SH-SY5Y (cell line): ENCODE data around the gene RPUSD4.

Experiments used
- GATA2 ChIP-seq: IDR thresholded peaks from 2 replicates; pipeline ENCODE4 v1.6.1; 2011; ENCODE audit warnings: mild to moderate bottlenecking, low read depth, low read length
- GATA3 ChIP-seq: IDR thresholded peaks from 2 replicates; pipeline ENCODE4 v1.6.1; 2011; ENCODE audit warnings: low read depth, mild to moderate bottlenecking, low read length, moderate library complexity

DNA sequence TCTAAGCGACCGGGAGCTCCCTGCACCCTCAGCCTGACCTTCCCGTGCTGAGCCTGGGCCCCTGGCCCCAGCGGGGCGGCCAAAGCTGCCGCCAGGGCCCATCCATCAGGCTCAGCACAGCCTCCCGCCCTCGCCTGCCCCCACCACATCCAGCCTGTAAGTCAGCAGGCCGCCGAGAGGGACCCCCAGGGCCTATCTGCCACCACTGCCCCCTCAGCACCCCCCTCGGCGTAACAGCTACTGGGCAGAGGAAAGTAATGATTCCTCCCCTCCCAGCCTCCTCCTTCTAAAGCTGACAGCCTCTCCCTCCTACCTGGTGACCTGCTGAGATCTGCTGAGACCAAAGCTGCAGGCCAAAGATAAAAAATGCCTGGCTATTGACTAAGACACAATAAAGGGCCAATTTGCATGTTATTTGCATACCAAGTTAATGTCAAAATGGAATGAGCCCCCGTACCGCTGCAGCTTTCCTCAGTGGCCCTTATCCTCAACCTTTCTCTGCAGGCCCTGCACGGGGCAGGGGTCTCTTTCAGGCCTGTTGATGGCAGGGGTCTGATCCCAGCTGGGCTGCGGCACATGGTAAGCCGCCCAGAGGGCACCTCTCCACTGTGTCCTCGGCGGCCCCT is 51.6 kb downstream of the RPUSD4 start:
- TF ChIP-seq GATA2: no peak
- no peak for TF ChIP-seq GATA3
